AG04450 (cell line): Measurements from ENCODE around the gene PLEKHA6. TPM values are rescaled to one million over a fixed set of nuclear protein-coding genes. Genes with fewer than 3 reads are reported as not detected.

Source experiments
- CTCF ChIA-PET: fragments of 300-600, 350-600 bp; formaldehyde crosslinking; extraction: SDS; loops from one replicate; lab custom pipeline; 2022; ENCODE audit warnings: antibody characterized with exemption, inconsistent platforms; lab: Charles Lee
- POLR2A ChIA-PET: fragments of 350-600 bp; formaldehyde crosslinking; extraction: SDS; loops from one replicate; lab custom pipeline; 2021; ENCODE audit warnings: antibody characterized with exemption, inconsistent platforms; lab: Yijun Ruan, JAX
- DNase-seq: peaks from one replicate; pipeline ENCODE4 v3.0.0-alpha.2; 2011; ENCODE audit warnings: low read depth, low spot score
- H3K27ac ChIP-seq: one replicate; pipeline ENCODE4 v1.5.1; 2012; ENCODE audit warnings: low read depth, low read length, control low read depth
- H3K27me3 ChIP-seq: one replicate; pipeline ENCODE4 v1.6.0; 2012; ENCODE audit warnings: low read length; ENCODE audit not compliant: control insufficient read depth, insufficient read depth
- H3K4me3 ChIP-seq: 2 replicates; pipeline ENCODE4 v1.5.1; 2011; ENCODE audit warnings: mild to moderate bottlenecking, low read depth, low read length, control low read depth
- H3K9me3 ChIP-seq: 2 replicates; pipeline ENCODE4 v1.5.1; 2012; ENCODE audit warnings: low read length; ENCODE audit not compliant: control insufficient read depth, insufficient read depth
- polyA plus RNA-seq: library from polyadenylated mRNA; depleted of rRNA; stranded (reverse); fragments of >200 nt; gene quantifications from 2 replicates; pipeline ENCODE4 v1.2.3, GENCODE V29; 2011
- TF ChIP-seq, protein P1 (sequence below): IDR thresholded peaks from 2 replicates; pipeline ENCODE4 v1.5.1; 2011; ENCODE audit warnings: low read depth, low read length, control low read depth, inconsistent platforms

Gene PLEKHA6
- polyA plus RNA-seq, 1 experiment, result 6.8 TPM

GRCh38 chr1:204327359-204327758 is 32.4 kb downstream of the PLEKHA6 start:
- no peak overlapping the region for H3K4me3 ChIP-seq
- POLR2A ChIA-PET, result interaction anchor here (0.8 kb wide), 1 partner anchor 14 kb away, joined by 3 read pairs; no protein-coding TSS in a partner anchor
- no peaks in the 10 kb centered on the region; the same call in none of the 2 replicates for H3K9me3 ChIP-seq
- no peaks in the 10 kb centered on the region for H3K27me3 ChIP-seq
- no peak for DNase-seq
- CTCF ChIA-PET, result interaction anchor here (0.7 to 4.2 kb wide), 7 partner anchors 12 to 456 kb away, joined by 3 to 21 read pairs (median 4); no protein-coding TSS in a partner anchor
- H3K27ac ChIP-seq, result peak overlapping the region; percentile 31
- TF ChIP-seq, protein P1, sequence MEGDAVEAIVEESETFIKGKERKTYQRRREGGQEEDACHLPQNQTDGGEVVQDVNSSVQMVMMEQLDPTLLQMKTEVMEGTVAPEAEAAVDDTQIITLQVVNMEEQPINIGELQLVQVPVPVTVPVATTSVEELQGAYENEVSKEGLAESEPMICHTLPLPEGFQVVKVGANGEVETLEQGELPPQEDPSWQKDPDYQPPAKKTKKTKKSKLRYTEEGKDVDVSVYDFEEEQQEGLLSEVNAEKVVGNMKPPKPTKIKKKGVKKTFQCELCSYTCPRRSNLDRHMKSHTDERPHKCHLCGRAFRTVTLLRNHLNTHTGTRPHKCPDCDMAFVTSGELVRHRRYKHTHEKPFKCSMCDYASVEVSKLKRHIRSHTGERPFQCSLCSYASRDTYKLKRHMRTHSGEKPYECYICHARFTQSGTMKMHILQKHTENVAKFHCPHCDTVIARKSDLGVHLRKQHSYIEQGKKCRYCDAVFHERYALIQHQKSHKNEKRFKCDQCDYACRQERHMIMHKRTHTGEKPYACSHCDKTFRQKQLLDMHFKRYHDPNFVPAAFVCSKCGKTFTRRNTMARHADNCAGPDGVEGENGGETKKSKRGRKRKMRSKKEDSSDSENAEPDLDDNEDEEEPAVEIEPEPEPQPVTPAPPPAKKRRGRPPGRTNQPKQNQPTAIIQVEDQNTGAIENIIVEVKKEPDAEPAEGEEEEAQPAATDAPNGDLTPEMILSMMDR, result no peak

GRCh38 chr1:204326771-204327300 is 32.9 kb downstream of the PLEKHA6 start:
- H3K9me3 ChIP-seq, result no peaks in the 10 kb centered on the region; the same call in none of the 2 replicates
- no peak for DNase-seq

GRCh38 chr1:204325944-204326343 is 33.8 kb downstream of the PLEKHA6 start:
- ChIA-PET POLR2A (interaction anchor here (1.0 kb wide), 1 partner anchor 14 kb away, joined by 3 read pairs; no protein-coding TSS in a partner anchor), CTCF (interaction anchor here (0.6 to 4.2 kb wide), 6 partner anchors 37 to 164 kb away, joined by 4 to 21 read pairs (median 6); no protein-coding TSS in a partner anchor)
- Histone ChIP-seq H3K4me3 (no peak overlapping the region), H3K9me3 (no peaks in the 10 kb centered on the region; the same call in none of the 2 replicates), H3K27ac (no peak overlapping the region), H3K27me3 (no peaks in the 10 kb centered on the region)
- no peak for DNase-seq
- TF ChIP-seq, protein P1, result no peak

More at GRCh38 chr1:204326771-204327300, 32.9 kb downstream of the PLEKHA6 start:
- H3K27ac ChIP-seq, result peak overlapping the region; percentile 31
- H3K4me3 ChIP-seq, result no peak overlapping the region
- CTCF ChIA-PET, result interaction anchor here (0.5 to 4.2 kb wide), 9 partner anchors 15 to 466 kb away, joined by 3 to 21 read pairs (median 4); no protein-coding TSS in a partner anchor
- TF ChIP-seq, protein P1, result no peak
- H3K27me3 ChIP-seq, result no peaks in the 10 kb centered on the region
- POLR2A ChIA-PET, result interaction anchor here (0.8 to 1.0 kb wide), 2 partner anchors 13 to 15 kb away, joined by 3 read pairs; no protein-coding TSS in a partner anchor

DNA sequence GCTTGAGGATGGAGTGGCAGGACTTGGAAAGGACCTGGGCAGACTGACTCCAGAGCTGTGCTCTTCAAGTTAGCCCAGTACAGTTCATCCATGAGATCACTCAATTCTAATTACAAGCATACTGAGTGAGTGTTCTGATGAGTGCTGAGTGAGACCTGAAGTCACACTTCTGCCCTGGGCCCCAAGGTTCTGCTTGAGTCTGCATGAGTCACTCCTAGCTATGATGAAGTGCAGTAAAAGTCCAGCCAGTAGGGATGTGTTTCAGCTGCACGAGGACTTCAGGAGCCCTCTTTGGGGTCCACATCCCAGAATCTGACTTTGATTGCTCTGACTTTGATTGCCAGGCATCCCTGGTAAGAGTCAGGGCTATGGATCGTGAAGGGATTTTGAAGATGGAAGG is 35.8 kb downstream of the PLEKHA6 start:
- H3K9me3 ChIP-seq, result no peaks in the 10 kb centered on the region; the same call in 1 of the 2 replicates
- no peaks in the 10 kb centered on the region for H3K27me3 ChIP-seq
- ChIA-PET CTCF (interaction anchor here (0.7 to 3.2 kb wide), 4 partner anchors 40 to 117 kb away, joined by 3 to 13 read pairs (median 3); no protein-coding TSS in a partner anchor), POLR2A (interaction anchor here (1.0 to 1.1 kb wide), 2 partner anchors 28 to 29 kb away, joined by 3 read pairs; no protein-coding TSS in a partner anchor)
- TF ChIP-seq, protein P1, result no peak
- DNase-seq, result no peak
- H3K4me3 ChIP-seq, result no peak overlapping the region
- no peak overlapping the region for H3K27ac ChIP-seq
